Right lung (tissue), 10 donors: ENCODE data around the gene SERPINE3. TPM values are rescaled to one million over a fixed set of nuclear protein-coding genes. Genes with fewer than 3 reads are reported as not detected.

Experiments
- DNase-seq, 2 donors: peaks; one replicate each; pipeline ENCODE4 v3.0.0-alpha.2; 2013
- long read RNA-seq, 8 donors: transcript quantifications; one replicate each; lab custom pipeline, GENCODE V29; 2026
- polyA plus RNA-seq, 5 donors: library from polyadenylated mRNA; unstranded; fragments of 120-200 nt; gene quantifications; one replicate each; pipeline versions ENCODE4 v1.2.1 to v1.2.3, GENCODE V29; 2013; ENCODE audit warnings: inconsistent platforms in 1 of 5, low replicate concordance in 1 of 5; ENCODE audit not compliant: insufficient read length in 5 of 5, insufficient read depth in 1 of 5

Gene SERPINE3
- polyA plus RNA-seq, result 1 to 10 TPM in 1 of 5 donors, under 1 TPM in 4; 0.25 to 1.4 (median 0.65) TPM
- long read RNA-seq, donor 1, partial matches to known transcripts, result 39 of 39 reads
- long read RNA-seq, donor 1, other reads (novel, unspliced or antisense), result 0 of 39 reads
- long read RNA-seq, donor 2, result 0 reads
- long read RNA-seq, donor 3, result 0 reads
- long read RNA-seq, donor 4, result 0 reads
- long read RNA-seq, donor 5, partial matches to known transcripts, result 25 of 25 reads
- long read RNA-seq, donor 5, other reads (novel, unspliced or antisense), result 0 of 25 reads
- long read RNA-seq, donor 6, result 0 reads
- long read RNA-seq, donor 7, result 0 reads
- long read RNA-seq, donor 8, result 0 reads

DNA sequence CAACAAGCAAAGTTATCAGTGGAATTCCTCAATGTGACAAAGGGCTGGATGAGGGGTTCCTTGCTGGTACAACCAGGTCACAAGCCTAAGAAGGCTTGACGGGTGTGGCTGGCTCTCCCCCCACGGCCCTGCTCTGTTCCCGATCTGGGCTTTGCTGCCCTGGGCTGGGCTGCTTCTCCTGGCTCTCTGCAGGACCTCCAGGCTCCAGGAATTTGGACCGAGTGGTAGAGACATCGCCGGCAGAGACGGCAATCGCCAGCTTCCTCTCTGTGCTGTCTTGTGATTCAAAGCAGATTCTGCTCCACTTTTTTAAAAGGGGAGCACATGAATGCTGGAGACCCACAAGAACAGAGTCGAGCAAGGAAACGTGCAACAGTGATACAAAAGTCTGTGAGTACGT, at the start of gene SERPINE3:
TSS of gene SERPINE3 (plus strand) at position 338 of the 400 bp plus-strand sequence. CDS start 1,401 bp downstream, outside the sequence.
- DNase-seq, result no peak

DNA sequence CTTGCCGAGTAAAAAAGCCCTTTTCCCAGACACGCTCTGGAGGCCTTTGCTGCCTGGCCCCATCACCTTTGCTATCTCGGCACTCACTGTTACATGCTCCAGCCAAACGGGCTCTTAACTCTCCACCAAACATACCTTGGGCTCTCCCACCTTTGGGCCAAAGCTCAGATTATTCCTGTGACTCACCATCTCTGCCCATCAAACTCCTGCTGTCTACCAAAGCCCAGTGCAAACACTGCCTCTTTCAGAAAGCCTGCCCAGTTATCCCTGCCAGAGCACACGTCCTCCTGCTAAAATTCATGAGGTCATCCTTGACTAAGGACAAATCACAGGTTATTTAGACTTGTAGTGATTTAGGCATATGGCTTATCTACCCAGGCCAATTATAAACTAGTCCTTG, 48.1 kb upstream of the SERPINE3 start:
- DNase-seq, result no peak

DNA sequence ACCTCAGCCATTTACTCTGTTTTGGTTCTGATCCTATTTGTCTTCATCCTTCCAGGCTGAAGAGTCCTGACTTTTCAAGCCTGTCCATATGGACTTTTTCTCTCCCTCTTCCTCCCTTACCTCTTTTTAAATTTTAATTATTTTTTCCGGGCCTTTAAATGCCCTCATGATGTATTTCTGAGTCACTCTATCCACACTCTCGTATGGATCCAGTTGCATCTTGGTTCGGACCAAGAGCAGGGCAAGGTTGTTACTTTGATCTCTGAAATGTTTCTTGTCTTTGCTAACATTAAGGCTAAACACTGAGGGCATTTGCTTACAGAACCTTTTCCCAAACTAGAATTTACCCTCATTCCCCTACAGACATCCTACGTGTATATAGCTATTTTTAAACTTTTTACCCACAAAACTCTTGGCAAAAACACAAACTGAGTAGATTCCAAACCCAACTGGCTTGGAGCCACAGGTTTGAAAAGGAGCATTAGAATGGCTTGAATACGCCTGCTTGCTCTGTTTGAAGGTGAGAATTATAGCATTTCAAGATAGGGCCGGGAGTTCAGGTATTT, 47.4 kb upstream of the SERPINE3 start:
- no peak for DNase-seq

DNA sequence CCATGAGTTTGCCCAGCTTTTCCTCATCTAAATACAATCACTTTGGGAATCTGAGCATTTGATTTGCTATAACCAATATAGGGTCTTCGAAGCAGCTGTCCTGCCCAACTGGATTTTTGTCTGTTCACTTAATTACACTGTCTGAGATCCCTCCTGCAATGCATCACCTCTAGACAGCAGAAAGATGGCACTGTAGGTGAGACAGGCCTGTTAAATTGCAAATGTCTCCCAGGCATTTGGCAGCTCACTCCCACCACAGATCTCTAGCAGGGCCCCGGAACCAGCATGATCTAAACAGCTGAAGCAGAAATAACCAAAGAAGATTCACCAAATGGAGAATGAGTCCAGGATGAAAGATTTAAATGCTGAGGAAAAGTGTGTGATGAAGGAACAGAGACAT, 41.9 kb upstream of the SERPINE3 start:
- no peak for DNase-seq

DNA sequence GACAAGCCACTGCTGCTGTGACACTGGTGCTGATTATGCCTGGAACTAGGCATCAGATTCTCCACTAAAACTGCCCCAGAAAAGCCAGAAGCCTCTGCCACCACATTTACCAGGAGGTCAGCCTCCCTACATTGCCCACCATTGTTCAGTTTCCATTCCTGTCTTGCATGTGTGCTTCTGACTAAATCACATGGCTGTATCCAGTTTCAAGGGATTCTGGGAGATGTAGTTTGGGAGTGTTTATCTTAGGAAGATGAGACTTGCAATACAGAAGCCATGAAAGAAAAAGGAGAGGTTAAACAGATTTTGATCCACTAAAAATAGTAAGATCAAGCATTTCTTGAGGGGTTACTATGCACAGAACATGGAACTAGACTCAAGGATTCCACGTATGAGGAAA, 40.7 kb upstream of the SERPINE3 start:
- DNase-seq, result no peak

DNA sequence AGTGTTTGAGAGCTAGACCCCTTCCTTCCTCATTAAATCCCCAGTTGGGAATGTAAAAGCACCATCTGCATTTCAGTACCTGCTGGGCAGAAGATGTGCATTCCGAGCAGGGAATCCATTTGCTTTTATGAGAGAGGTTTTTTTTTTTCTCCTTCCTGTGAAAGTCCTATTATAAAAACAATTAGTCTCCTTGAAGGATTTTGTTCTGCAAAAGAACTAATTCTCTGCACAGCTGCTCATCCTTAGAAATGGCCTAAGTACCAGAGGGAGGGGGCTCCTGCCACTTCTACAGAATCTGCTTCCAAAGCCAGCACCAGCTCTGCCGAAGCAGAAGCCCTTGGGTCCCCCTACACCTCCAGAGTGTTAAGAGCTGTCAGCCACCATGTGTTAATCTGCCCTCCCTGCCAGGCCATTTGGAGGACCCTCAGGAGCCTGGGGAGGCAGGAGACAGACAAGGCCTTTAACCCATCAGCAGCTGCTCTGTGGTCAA, 36.4 kb upstream of the SERPINE3 start:
- DNase-seq, result no peak

DNA sequence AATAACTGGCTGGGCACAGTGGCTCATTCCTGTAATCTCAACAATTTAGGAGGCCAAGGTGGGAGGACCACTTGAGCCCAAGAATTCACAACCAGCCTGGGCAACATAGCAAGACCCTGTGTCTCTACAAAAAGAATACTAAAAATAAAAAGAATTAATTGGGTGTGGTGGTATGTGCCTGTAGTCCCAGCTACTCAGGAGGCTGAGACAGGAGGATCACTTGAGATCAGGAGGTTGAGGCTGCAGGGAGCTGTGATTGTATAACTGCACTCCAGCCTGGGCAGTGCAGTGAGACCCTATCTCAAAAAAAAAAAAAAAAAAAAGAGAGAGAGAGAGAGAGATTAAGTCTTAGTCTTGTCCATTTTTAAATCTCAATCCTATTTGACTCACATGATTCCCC, 35.6 kb upstream of the SERPINE3 start:
- no peak for DNase-seq

DNA sequence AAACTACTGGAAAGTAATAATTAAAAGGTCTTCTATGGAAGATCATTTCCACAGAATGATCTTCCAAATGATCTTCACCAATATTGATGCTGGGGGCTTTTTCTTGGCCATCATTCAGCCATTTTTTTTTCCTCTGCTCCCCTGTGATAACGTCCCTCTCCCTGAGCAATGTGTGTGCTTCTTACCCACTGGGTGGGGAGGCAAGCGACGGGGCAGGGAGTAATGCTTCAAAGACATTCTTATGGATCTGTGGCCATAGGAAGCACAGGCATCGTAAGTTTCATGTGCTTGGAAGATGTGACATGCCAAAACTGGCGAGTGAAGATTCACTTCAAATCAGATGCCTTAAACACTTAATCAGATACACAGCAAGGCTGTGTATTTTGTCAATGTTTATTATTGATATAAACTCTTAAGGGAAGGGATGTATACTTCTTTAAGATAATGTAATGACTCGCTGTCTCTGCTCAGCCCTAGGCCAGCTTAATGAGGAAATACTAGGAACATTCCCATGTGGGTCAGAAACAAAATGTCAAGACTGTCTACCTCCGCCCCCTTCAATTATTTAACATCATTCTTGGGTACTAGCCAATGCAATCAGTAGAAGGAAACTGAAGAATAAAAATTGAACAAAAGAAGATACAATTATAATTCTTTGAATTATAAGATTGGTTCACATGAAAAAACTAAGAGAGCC, 34.1 kb upstream of the SERPINE3 start:
- no peak for DNase-seq

DNA sequence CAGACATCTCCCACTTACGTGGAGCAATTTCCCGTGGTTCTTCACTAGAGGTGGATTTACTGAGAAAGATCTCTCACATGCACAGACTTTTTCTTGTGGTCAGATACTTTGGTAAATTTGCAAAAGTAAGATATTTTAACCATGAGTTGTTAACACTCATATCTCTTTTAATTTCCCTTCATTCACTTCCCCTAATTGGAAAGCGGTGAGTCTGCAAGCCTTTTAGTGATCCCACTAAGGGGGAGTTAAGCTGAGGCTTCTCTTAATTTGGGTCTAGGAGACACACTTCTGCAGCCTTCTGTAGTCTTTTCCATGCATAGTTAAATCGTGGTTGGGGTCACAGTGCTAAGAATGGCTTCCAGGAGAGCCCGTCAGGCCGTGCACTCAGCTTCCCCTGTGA, 30.7 kb upstream of the SERPINE3 start:
- no peak for DNase-seq

DNA sequence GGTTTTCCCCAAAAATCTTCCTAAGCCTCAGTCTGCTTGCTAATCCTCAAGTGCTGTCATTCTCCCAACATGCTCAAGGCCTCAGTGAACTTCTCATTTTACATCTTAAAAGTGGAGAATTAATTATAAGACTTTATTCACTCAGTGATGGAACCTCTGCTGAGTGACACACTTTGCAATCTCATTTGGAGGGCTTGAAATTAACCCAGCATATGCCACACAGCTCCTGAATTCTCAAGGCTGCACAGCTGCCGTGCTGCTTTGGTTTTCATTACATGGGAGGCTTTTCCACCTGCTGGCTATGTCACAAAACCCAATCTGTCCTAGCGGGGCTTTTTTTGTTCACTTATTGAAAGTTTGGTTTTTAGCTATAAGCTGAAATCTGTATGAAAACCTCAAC, 28.3 kb upstream of the SERPINE3 start:
- no peak for DNase-seq

DNA sequence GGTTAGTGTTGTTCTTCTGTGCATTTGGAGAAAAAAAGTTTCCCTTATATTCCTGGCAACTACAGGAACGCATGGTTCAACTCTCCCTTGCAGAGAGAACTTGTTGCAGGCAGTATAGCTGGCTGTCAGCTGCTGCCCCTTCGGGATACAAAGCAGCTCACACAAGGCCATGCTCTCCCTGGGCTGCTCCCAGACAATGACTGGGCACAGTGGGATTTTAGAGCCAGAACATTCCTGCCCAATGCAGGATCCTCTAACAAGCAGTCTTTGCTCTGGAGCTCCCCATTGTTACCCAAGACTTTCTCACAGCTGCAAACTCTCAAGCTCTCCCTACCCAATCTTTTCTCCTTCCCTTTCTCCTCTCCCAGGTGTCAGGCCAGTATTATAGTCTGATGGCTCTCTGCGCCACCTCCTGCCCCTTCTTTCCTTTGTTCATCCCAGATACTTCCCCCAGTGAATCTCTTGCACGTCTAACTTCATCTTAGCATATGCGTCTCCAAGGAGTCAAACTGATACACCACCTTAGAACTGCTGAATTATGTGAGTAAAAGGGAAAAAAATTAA, 27.5 kb upstream of the SERPINE3 start:
- DNase-seq, result no peak

DNA sequence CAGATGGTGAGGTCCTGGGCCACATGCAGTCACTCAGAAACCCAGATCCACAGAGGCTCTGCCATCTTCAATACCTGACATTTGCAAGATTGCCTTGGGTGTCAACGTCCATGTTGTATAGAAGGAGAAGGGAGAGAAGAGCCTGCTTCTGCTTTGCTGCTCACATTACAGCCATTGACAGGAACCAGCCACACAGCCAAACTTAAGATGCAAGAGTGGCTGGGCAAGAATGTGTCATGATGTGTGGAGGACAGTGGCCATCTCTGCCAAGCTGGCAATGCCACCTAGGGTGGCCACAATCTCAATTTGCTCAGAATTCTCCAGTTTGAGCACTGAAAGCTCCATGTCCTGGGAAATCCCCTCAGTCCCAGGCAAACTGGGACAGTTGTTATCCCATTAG, 25.9 kb upstream of the SERPINE3 start:
- DNase-seq, result no peak

DNA sequence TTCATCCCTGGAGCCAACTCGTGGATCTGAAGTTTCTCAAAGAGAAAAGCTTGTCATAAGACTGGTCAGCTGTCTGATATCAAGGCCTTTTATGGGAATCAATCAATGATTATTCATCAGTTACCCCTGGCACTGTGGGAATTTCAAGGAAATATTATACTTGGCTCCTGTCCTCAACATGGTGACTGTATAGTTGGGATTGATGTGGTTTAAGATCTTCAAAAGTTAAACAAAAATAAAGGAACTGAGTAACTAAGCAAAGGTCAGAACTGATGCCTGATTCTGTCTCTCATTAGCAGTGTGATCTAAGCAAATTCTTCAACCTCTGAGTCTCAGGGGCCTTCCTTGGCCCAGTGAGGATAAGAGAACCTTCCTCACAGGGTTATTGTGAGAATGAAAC, 22.2 kb upstream of the SERPINE3 start:
- no peak for DNase-seq

DNA sequence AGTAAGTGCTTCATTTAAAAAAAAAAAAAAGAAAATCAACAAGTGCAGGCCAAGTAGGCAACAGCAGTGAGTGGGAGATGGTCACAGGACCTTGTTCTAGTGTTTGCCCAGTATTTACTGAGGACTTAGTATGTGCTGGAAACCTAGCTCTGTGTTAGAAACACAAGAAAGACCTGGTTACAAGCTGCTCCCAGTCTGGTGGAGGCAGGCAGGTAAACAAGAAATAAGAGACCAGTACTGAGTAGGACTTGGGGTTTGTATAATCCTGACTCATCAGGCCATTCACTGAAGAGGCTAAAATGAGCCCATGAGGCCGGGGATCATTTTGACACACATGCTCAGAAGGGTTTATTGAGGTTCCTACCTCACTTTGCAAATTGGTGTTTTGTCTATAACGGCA, 21.5 kb upstream of the SERPINE3 start:
- DNase-seq, result no peak

DNA sequence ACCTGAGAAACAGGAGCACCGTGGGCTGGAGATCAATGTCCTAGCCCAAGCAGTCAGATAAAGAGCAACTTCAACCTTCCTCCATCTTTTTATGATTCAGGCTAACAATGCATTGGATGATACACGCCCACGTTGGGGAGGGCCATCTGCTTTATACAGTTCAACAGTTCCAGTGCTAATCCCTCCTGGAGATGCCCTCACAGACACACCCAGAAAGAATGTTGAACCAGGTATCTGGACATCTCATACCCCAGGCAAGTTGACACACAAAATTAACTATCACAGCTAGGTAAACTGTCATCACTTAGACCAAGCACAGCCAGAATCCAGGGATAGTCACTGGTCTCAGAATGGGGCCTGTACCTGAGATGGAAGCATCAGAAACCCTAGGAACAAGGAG, 20.6 kb upstream of the SERPINE3 start:
- no peak for DNase-seq

DNA sequence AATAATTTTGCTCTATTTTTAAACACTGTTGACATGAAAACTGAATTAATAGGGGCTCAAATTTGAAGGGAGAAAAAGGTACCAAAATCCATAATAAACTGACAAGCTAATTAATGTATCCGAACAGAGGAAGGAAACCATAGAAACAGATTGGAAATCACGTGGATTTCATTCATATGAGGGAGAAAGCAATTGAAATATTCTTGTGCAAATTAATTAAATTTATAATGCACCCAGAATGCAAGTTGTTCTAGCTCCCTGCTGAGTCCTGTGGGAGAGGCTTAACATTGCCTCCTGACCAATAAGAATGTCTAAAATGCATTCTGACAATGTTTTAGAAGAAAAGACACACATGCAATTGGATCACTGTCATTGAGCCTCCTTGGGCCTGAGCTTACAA, 17.7 kb upstream of the SERPINE3 start:
- DNase-seq, result no peak

DNA sequence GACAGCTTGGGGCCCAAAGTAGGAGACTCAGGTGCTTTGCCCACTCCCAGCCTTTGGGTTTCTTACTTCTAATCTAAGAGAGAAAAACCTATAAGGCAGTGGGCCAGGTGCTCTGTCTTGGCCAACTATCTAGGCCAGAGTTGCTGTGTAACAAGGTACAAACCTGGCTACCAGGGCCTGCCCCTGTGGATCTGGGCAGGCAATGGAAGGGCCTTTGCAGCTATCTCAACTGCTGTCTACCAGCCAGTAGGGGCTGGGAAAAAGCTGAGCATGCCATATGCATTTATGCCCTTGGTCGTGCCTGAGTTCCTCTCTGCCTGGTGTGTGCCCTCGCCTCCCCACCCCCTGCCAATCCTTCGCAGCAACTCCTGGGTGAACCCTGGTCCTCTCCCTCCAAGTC, 16.7 kb upstream of the SERPINE3 start:
- no peak for DNase-seq

DNA sequence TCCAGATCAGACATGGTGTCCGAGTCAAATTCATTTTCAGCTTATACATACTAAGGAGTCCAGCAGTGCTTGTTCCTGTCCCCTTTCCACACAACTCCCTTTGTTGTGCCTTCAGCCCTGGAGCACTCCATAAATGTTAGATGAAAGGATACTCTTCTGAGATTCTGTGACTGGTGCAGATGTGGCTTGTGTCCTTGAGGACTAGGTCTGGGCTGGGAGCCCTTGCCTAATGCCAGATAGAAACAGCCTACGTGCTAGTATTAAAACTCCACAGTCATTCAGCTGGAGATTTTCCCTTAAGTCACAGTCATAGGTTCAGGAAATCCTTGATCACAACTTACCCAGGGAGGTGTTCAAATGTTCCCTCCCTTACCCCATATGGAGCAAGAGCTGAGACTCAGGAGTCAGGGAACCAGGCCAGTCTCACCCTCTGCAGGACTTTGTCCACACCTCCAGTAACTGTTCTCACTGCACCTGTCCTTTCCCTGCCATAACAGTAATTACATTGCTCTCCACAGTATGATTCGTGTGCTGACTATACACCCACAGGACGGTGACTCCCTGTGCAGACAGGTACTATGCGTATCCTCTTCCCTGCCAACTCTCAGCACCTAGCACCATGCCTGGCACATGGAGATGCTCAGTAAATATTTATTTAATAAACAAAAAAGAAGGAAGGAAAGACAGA, 15.5 kb upstream of the SERPINE3 start:
- DNase-seq, result no peak

DNA sequence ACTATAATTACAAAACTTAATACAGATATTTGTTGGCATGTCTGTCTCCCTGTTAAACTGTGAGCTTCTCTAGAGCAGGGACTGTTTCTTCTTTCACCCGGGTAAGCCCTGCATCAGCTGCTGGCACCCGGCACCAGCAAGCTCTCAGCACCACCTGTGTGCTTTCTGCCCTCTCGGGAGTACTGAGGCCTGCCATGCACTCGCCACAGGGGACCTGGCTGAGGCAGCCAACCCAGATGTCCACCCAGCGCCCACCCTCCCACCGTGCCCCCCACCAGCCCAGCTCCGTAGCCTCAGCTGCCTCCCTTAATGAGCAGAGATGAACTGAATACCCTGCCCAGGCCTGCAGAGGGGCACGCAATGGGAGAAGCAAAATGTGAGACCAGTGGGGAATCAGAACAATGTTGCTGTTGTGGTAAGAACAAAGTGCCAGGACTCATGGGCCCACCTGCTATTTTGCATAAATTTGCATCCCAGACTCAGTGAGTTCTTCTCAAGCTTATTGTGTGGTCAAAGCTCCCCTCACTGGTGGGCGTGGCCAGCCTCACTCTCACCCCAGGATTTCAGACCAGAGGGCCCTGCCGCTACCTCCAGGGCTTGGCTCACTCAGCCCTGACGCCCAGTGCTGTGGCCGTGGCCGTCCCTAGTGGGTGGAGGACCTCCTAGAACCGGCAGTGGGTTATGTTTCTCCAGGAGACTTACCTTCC, 14.6 kb upstream of the SERPINE3 start:
- no peak for DNase-seq

DNA sequence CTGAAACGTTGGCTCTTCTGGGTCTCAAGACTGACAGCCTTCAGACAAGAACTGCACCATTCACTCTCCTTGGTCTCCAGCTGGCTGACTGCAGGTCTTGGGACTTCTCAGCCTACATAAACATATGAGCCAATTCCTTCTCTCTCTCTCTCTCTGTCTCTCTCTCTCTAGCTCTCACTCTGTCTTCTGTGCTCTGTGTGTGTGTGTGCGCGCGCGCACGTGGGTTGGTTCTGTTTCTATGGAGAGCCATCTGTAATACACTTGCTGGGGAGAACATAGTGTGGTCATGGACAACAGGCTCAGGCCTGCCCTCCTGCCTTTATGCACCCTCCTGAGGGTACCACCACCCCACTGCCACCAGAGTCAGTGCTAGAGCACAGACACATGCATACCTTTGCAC, 13.7 kb upstream of the SERPINE3 start:
- no peak for DNase-seq

DNA sequence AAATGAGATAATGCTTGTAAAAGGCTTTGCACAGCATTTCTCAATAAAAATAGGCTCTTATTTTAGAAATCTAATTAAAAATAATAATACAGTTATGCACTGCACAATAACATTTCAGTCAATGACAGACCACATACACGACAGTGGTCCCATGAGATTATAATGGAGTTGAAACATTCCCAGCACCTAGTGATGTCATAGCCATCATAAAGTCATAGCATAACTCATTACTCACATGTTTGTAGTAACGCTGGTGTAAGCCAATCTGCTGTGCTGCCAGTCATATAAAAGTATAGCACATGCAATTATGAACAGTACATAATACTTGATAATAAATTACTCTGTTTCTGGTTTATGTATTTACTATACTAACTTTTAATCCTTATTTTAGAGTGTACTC, 12.7 kb upstream of the SERPINE3 start:
- DNase-seq, result no peak
